Measurements from ENCODE around the gene PRIM2.

GRCh38 chr6:57297505-57297904 is 19.9 kb upstream of the PRIM2 start:
- TF ChIP-seq CTCF (IDR thresholded peaks at IDR 0.05), result no peak
- TF ChIP-seq POLR2A (IDR thresholded peaks at IDR 0.05), result no peak

All from thyroid gland (tissue), 4 donors.